GM23248 (cell line): ENCODE measurements around the gene MYO3A. TPM values are rescaled to one million over a fixed set of nuclear protein-coding genes. Genes with fewer than 3 reads are reported as not detected.

Source experiments
- DNase-seq: peaks from one replicate; pipeline ENCODE4 v3.0.0-alpha.2; 2015
- H2AFZ ChIP-seq: fragments of 200-600 bp; sonication (generic); 2 replicates; pipeline ENCODE4 v1.6.1; 2016; ENCODE audit warnings: antibody characterized with exemption
- H3F3A ChIP-seq: fragments of 200-600 bp; sonication (generic); 2 replicates; pipeline ENCODE4 v1.6.1; 2016; ENCODE audit warnings: mild to moderate bottlenecking, antibody characterized with exemption, mixed run types; ENCODE audit not compliant: insufficient read depth
- H3K27ac ChIP-seq: fragments of 200-600 bp; sonication (generic); 2 replicates; pipeline ENCODE4 v1.5.1; 2016; ENCODE audit warnings: mild to moderate bottlenecking
- H3K27me3 ChIP-seq: fragments of 200-600 bp; sonication (generic); replicated peaks from 2 replicates; pipeline ENCODE4 v1.6.1; 2016; ENCODE audit warnings: mild to moderate bottlenecking; ENCODE audit not compliant: insufficient read depth
- H3K36me3 ChIP-seq: fragments of 200-600 bp; sonication (generic); 2 replicates; pipeline ENCODE4 v1.6.1; 2016; ENCODE audit warnings: low read depth, mild to moderate bottlenecking
- H3K4me1 ChIP-seq: fragments of 200-600 bp; sonication (generic); 2 replicates; pipeline ENCODE4 v1.6.1; 2016; ENCODE audit warnings: mild to moderate bottlenecking; ENCODE audit not compliant: insufficient read depth
- H3K4me2 ChIP-seq: fragments of 200-600 bp; sonication (generic); one replicate; pipeline ENCODE4 v1.6.1; 2016; ENCODE audit warnings: mild to moderate bottlenecking; ENCODE audit not compliant: unreplicated experiment
- H3K4me3 ChIP-seq: fragments of 200-600 bp; sonication (generic); 2 replicates; pipeline ENCODE4 v1.5.1; 2016; ENCODE audit warnings: mild to moderate bottlenecking
- H3K79me2 ChIP-seq: fragments of 200-600 bp; sonication (generic); 2 replicates; pipeline ENCODE4 v1.6.1; 2016; ENCODE audit warnings: mild to moderate bottlenecking; ENCODE audit not compliant: insufficient read depth
- H3K9ac ChIP-seq: fragments of 200-600 bp; sonication (generic); 2 replicates; pipeline ENCODE4 v1.6.1; 2016; ENCODE audit warnings: mild to moderate bottlenecking
- H3K9me2 ChIP-seq: fragments of 200-600 bp; sonication (generic); 2 replicates; pipeline ENCODE4 v1.6.1; 2016; ENCODE audit warnings: mixed run types, mild to moderate bottlenecking, moderate library complexity; ENCODE audit not compliant: insufficient read depth
- H3K9me3 ChIP-seq: fragments of 200-600 bp; sonication (generic); one replicate; pipeline ENCODE4 v1.6.1; 2017; ENCODE audit warnings: low read depth
- H4K20me1 ChIP-seq: fragments of 200-600 bp; sonication (generic); 2 replicates; pipeline ENCODE4 v1.6.0; 2016; ENCODE audit not compliant: insufficient read depth
- EZH2 ChIP-seq: fragments of 200-600 bp; sonication (generic); IDR thresholded peaks from 2 replicates; pipeline ENCODE4 v1.6.1; 2018; ENCODE audit warnings: antibody characterized with exemption, mild to moderate bottlenecking; ENCODE audit not compliant: insufficient read depth, poor library complexity, severe bottlenecking
- EZH2phosphoT487 ChIP-seq: fragments of 200-600 bp; sonication (generic); IDR thresholded peaks from 2 replicates; pipeline ENCODE4 v1.6.1; 2018; ENCODE audit warnings: antibody characterized with exemption, moderate library complexity, mild to moderate bottlenecking, low read depth; ENCODE audit not compliant: insufficient read depth
- WGBS, 2 experiments: methylation state at CpG; one replicate each; pipeline ENCODE4 v1.1.6; 2015 to 2017; ENCODE audit warnings: low lambda C conversion rate in 2 of 2, low coverage in 1 of 2; ENCODE audit errors: missing lambda C conversion rate in 2 of 2; 5-methylcytosine and 5-hydroxymethylcytosine counted together
- in situ Hi-C: fragments of 300-500 bp; cut with MboI; formaldehyde crosslinking; loops from 2 replicates; pipeline ENCODE4 v1.15.0; 2020
- polyA plus RNA-seq: library from polyadenylated mRNA; unstranded; fragments of >200 nt; fragmentation: Nextera tagmentation; extraction: Ambion mirVana; gene quantifications from 2 replicates; pipeline ENCODE4 v1.2.1, GENCODE V29; 2016
- total RNA-seq: library from RNA; depleted of rRNA; stranded (reverse); fragments of >200 nt; shearing (Covaris generic); gene quantifications from 2 replicates; pipeline ENCODE4 v1.2.3, GENCODE V29; 2014

The MYO3A gene
- total and polyA plus RNA-seq, 2 experiments from 2014 or later, result not detected

- Histone ChIP-seq H3K4me1 (no peaks in the 10 kb centered on the region), H3K9ac (no peak overlapping the region), H3K4me2 (no peak overlapping the region), H3K36me3 (no peaks in the 10 kb centered on the region), H2AFZ (no peak overlapping the region), H3K27ac (no peak overlapping the region), H3F3A (no peaks in the 10 kb centered on the region), H3K9me3 (no peaks in the 10 kb centered on the region), H3K4me3 (no peak overlapping the region), H3K9me2 (no peaks in the 10 kb centered on the region), H3K79me2 (no peaks in the 10 kb centered on the region), H4K20me1 (no peaks in the 10 kb centered on the region), H3K27me3 (no peaks in the 10 kb centered on the region)
- in situ Hi-C loops, result no loop called here
- TF ChIP-seq EZH2 (no peak), EZH2phosphoT487 (no peak)
- no peak for DNase-seq
- WGBS, 2 experiments, result 9 to 17% methylated on average over 3 of the region's 3 CpGs
These were observed 97.3 kb downstream of the MYO3A start for GRCh38 chr10:26031300-26031699.

GRCh38 chr10:26043469-26043868 lies 109.4 kb downstream of the MYO3A start:
- Histone ChIP-seq H3K27me3 (no peaks in the 10 kb centered on the region), H3K79me2 (no peaks in the 10 kb centered on the region), H3K9ac (no peak overlapping the region), H3K4me3 (no peak overlapping the region), H3F3A (no peaks in the 10 kb centered on the region), H3K4me1 (no peaks in the 10 kb centered on the region), H2AFZ (no peak overlapping the region), H3K9me2 (no peaks in the 10 kb centered on the region), H3K36me3 (no peaks in the 10 kb centered on the region), H3K27ac (no peak overlapping the region), H3K4me2 (no peak overlapping the region), H4K20me1 (no peaks in the 10 kb centered on the region), H3K9me3 (no peaks in the 10 kb centered on the region)
- WGBS, 2 experiments, result 13 to 21% methylated on average over 2 of the region's 2 CpGs
- in situ Hi-C loops, result no loop called here
- TF ChIP-seq EZH2 (no peak), EZH2phosphoT487 (no peak)
- no peak for DNase-seq

GRCh38 chr10:26044141-26044749 lies 110.2 kb downstream of the MYO3A start:
- no peak for DNase-seq
- Histone ChIP-seq H3K79me2 (no peaks in the 10 kb centered on the region), H3K4me1 (no peaks in the 10 kb centered on the region), H4K20me1 (no peaks in the 10 kb centered on the region), H3K36me3 (no peaks in the 10 kb centered on the region), H3K4me3 (no peak overlapping the region), H3F3A (no peaks in the 10 kb centered on the region), H3K9me2 (no peaks in the 10 kb centered on the region), H3K9me3 (no peaks in the 10 kb centered on the region), H3K4me2 (no peak overlapping the region), H3K9ac (no peak overlapping the region), H3K27me3 (no peaks in the 10 kb centered on the region), H3K27ac (no peak overlapping the region), H2AFZ (no peak overlapping the region)
- in situ Hi-C loops, result no loop called here
- 2 to 8% methylated on average over 3 of the region's 3 CpGs for WGBS, 2 experiments
- TF ChIP-seq EZH2phosphoT487 (no peak), EZH2 (no peak)

- DNase-seq, result no peak
- Histone ChIP-seq H3K79me2 (no peaks in the 10 kb centered on the region), H3K9ac (no peak overlapping the region), H2AFZ (no peak overlapping the region), H3K4me1 (no peaks in the 10 kb centered on the region), H4K20me1 (no peaks in the 10 kb centered on the region), H3K9me3 (no peaks in the 10 kb centered on the region), H3K36me3 (no peaks in the 10 kb centered on the region), H3K4me3 (no peak overlapping the region), H3F3A (no peaks in the 10 kb centered on the region), H3K4me2 (no peak overlapping the region), H3K27ac (no peak overlapping the region), H3K27me3 (no peaks in the 10 kb centered on the region), H3K9me2 (no peaks in the 10 kb centered on the region)
- in situ Hi-C loops, result no loop called here
- whole genome bisulfite sequencing, 2 experiments, result 10 to 20% methylated on average over 7 of the region's 7 CpGs
- no peak for TF ChIP-seq EZH2phosphoT487
- TF ChIP-seq EZH2, result no peak
These were observed 112.2 kb downstream of the MYO3A start for GRCh38 chr10:26046073-26046700.
